ENCODE measurements around the gene LPCAT1. TPM values are rescaled to one million over a fixed set of nuclear protein-coding genes. Genes with fewer than 3 reads are reported as not detected.

LPCAT1 gene
- total RNA-seq, 1 donor from 2014 or later = 475 TPM

DNA sequence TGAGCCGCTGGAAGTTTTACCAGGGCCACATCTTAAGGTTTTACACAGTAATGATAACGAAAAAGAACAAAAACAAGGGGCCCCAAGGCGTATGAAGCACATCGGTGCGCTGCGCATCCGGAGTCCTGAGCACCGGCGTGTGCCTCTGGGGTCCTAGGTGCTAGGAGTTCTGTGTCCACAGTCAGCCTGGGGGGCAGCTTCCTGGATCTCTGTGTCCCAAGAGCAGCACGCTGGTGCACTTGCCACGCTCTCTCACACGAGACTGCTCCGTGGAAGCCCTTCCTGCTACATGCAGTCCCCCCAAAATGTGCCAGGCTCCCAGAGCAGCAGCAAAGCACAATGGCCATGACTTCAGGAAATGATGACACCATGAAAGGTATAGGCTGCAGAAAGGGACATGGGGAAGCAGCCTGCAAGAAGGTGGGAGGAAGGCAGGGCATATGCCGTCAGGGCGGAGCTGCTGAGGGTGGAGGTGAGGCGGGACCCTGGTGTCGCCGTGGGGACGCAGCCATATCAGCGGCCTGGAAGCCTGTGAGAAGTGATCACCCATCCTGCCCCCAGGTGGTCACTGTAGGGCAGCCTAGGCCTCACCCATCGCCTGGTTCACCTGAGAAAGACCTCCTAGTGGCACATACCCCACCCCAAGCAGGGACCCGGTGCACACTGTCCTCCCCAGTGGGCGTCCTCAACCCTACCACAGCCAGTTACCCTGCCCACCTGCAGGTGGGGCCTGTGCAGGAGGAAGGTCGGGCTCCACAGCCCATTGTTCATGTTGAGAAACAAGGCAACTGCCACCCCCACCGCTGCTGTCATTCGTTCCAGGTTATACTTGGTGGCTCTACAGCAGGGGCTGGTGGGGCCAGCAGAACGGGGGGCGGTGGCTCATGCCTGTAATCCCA lies 54.9 kb downstream of the LPCAT1 start:
- Histone ChIP-seq H3K4me1 (no peaks in the 10 kb centered on the region), H3K4me3 (no peak overlapping the region), H3K9me3 (no peaks in the 10 kb centered on the region), H3K27me3 (ENCODE audit: low read depth) (no peaks in the 10 kb centered on the region), H3K27ac (no peak overlapping the region), H3K36me3 (peaks cover 86% of the 10 kb centered on the region)
- DNase-seq (no peak), ATAC-seq (peak in 1 of 2 donors; percentile 6)
- intact Hi-C loops (cut with DNase I) = no loop called here
- TF ChIP-seq CTCF (IDR thresholded peaks at IDR 0.05) = no peak

DNA sequence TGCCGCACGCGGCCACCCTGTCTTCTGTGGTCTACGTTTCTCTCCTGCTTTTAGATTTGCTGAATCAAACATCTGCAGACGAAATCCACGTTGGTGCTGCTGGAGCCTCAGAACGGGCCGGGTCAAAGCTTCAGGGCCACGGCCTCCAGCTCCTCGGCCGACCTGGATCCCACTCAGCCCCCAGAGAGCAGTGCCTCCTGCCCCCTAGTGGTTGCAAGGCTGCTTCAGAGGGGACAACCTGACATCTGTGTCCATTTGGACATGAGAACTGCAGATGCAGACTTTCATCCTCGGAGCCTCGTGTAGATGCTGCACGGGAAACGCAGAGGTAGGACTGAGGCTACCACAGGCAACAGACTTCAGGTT lies 55.5 kb downstream of the LPCAT1 start:
- DNase-seq = no peak
- peaks cover 86% of the 10 kb centered on the region for H3K36me3 ChIP-seq

DNA sequence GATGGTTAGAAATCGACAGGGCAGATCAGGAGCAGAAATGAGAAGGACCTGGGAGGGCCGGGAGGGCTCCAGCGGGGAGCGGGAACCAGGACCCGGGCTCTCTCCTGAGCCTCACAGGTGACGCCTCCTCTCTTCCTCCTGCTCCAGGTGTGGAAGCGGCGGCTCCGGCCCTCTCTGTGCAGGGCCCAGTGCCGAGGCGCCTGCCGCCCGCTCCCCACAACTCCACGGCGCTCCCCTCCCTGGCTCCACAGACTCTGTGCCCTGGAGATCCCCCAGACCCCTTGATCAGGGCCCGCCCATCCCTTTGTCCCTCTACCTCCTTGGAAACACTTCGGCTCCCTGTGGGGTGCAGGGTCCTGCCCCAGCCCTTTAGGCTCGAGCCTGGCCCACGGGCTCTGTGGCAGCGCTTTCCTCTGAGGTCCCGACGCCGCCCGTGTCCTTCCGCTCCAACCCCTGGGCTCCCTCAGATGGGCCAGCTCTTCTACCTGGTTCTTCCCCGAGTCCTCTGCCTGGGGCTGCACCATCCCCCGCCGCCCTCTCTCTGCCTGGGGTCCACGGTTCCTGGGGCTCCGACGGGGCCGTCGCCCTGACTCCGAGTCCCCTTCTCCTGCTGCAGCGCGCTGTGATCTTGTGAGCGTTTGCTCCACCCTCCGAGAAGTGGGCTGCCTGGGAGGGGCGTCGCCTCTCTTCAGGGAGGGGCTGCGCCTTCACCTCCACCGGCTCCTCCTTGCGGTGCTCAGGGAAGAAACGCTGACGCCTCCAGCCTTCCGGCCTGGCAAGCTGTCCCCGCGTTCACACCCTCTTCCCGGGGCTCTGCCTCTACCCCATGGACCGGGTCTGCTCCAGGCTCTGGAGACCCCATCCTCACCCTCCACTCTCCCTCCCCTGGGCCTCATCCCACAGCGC lies 56.2 kb downstream of the LPCAT1 start:
- DNase-seq (no peak), ATAC-seq (no peak)
- Histone ChIP-seq H3K27ac (no peak overlapping the region), H3K27me3 (ENCODE audit: low read depth) (no peaks in the 10 kb centered on the region), H3K9me3 (no peaks in the 10 kb centered on the region), H3K4me3 (no peak overlapping the region), H3K4me1 (no peaks in the 10 kb centered on the region), H3K36me3 (peaks cover 86% of the 10 kb centered on the region)
- intact Hi-C loops (cut with DNase I) = no loop called here
- TF ChIP-seq CTCF (IDR thresholded peaks at IDR 0.05) = no peak

More for the DNA sequence above, 55.5 kb downstream of the LPCAT1 start:
- Histone ChIP-seq H3K9me3 (no peaks in the 10 kb centered on the region), H3K4me3 (no peak overlapping the region), H3K27ac (no peak overlapping the region), H3K4me1 (no peaks in the 10 kb centered on the region), H3K27me3 (ENCODE audit: low read depth) (no peaks in the 10 kb centered on the region)
- TF ChIP-seq CTCF (IDR thresholded peaks at IDR 0.05) = peak; percentile 45
- ATAC-seq = no peak
- intact Hi-C loops (cut with DNase I) = no loop called here

DNA sequence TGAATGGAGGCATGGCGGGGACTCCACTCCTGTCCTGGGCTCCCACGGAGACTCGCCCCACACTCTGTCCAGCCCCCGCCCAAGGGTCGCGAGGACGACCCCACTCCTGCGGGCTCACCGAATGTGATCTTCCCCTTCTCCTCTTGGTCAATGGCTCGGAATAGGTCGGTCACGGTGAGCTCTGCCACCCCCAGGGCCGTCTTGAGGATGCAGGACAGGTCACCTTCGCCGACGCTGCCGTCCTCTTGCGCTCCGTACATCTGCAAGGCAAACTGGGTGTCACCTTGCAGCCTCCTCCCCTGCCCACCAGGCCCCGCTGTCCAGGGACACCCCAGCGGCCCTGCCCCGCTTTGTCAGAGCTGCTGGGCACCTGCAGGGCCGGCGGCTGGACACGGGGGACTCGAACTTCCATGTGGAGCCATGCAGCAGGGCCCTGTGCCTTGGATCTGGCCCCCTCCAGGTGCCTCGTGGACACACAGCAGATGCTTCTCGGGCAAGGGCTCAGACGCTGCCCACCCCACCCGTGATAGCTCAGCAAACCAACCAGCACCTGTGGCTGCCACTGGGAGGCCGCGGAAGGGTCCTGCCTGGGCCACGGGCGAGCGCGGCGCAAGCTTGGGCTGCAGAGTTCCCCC lies 57.0 kb downstream of the LPCAT1 start:
- no peak for DNase-seq
- peaks cover 86% of the 10 kb centered on the region for H3K36me3 ChIP-seq
- H3K27ac ChIP-seq = no peak overlapping the region
- intact Hi-C loops (cut with DNase I) = no loop called here
- H3K4me1 ChIP-seq = no peaks in the 10 kb centered on the region
- H3K9me3 ChIP-seq = no peaks in the 10 kb centered on the region
- H3K4me3 ChIP-seq = no peak overlapping the region
- ATAC-seq = no peak
- H3K27me3 ChIP-seq (ENCODE audit: low read depth) = no peaks in the 10 kb centered on the region
- no peak for TF ChIP-seq CTCF (IDR thresholded peaks at IDR 0.05)

- ATAC-seq = no peak
- Histone ChIP-seq H3K9me3 (no peaks in the 10 kb centered on the region), H3K27me3 (ENCODE audit: low read depth) (no peaks in the 10 kb centered on the region), H3K4me3 (no peak overlapping the region), H3K27ac (no peak overlapping the region), H3K4me1 (no peaks in the 10 kb centered on the region), H3K36me3 (peaks cover 86% of the 10 kb centered on the region)
- DNase-seq = no peak
- TF ChIP-seq CTCF (IDR thresholded peaks at IDR 0.05) = no peak
- intact Hi-C loops (cut with DNase I) = no loop called here
Measured at GRCh38 chr5:1465966-1466471, 57.7 kb downstream of the LPCAT1 start.

All from lower lobe of right lung (tissue), 2 donors.